ENCODE results near the gene FRMD4A. TPM values are rescaled to one million over a fixed set of nuclear protein-coding genes. Genes with fewer than 3 reads are reported as not detected.
A peak's percentile ranks its signal among the peaks of the same experiment; 100 is the strongest.
"Not testable (repeated sequence)": the region's sequence is repeated elsewhere in the genome, so short reads cannot be mapped to it uniquely, and the experiment has no call there.

Gene FRMD4A
- total RNA-seq, 1 donor from 2014 or later = 236 TPM

- H3K36me3 Mint-ChIP-seq (ENCODE audit: unreplicated experiment) = peaks cover 25% of the 10 kb centered on the region
Observed at GRCh38 chr10:14056610-14057332, 274.0 kb downstream of the FRMD4A start.

GRCh38 chr10:14052931-14053330, 277.8 kb downstream of the FRMD4A start:
- Mint-ChIP-seq H3K9me3 (ENCODE audit: unreplicated experiment) (peaks cover 3% of the 10 kb centered on the region), H3K4me3 (ENCODE audit: unreplicated experiment) (no peak overlapping the region)
- no peak for TF ChIP-seq CTCF (IDR thresholded peaks at IDR 0.05)

More at GRCh38 chr10:14056610-14057332, 274.0 kb downstream of the FRMD4A start:
- Mint-ChIP-seq H3K9me3 (ENCODE audit: unreplicated experiment) (peaks cover 3% of the 10 kb centered on the region), H3K27ac (ENCODE audit: unreplicated experiment) (peak overlapping the region; percentile 81), H3K4me3 (ENCODE audit: unreplicated experiment) (no peak overlapping the region), H3K4me1 (ENCODE audit: unreplicated experiment) (peaks cover 20% of the 10 kb centered on the region), H3K27me3 (ENCODE audit: unreplicated experiment) (no peaks in the 10 kb centered on the region)
- DNase-seq (ENCODE audit: extremely low spot score, unreplicated experiment) = no peak
- TF ChIP-seq CTCF (IDR thresholded peaks at IDR 0.05) = no peak

GRCh38 chr10:14050598-14050997, 280.1 kb downstream of the FRMD4A start:
- no peak for TF ChIP-seq CTCF (IDR thresholded peaks at IDR 0.05)
- Mint-ChIP-seq H3K4me3 (ENCODE audit: unreplicated experiment) (no peak overlapping the region), H3K9me3 (ENCODE audit: unreplicated experiment) (peaks cover 3% of the 10 kb centered on the region), H3K27me3 (ENCODE audit: unreplicated experiment) (no peaks in the 10 kb centered on the region), H3K27ac (ENCODE audit: unreplicated experiment) (no peak overlapping the region), H3K36me3 (ENCODE audit: unreplicated experiment) (peaks cover 32% of the 10 kb centered on the region), H3K4me1 (ENCODE audit: unreplicated experiment) (peaks cover 22% of the 10 kb centered on the region)
- no peak for DNase-seq (ENCODE audit: extremely low spot score, unreplicated experiment)

More at GRCh38 chr10:14052931-14053330, 277.8 kb downstream of the FRMD4A start:
- H3K27me3 Mint-ChIP-seq (ENCODE audit: unreplicated experiment) = no peaks in the 10 kb centered on the region
- peaks cover 29% of the 10 kb centered on the region for H3K4me1 Mint-ChIP-seq (ENCODE audit: unreplicated experiment)
- H3K27ac Mint-ChIP-seq (ENCODE audit: unreplicated experiment) = no peak overlapping the region
- no peak for DNase-seq (ENCODE audit: extremely low spot score, unreplicated experiment)
- peaks cover 27% of the 10 kb centered on the region for H3K36me3 Mint-ChIP-seq (ENCODE audit: unreplicated experiment)

GRCh38 chr10:14048930-14049613, 281.7 kb downstream of the FRMD4A start:
- peaks cover 22% of the 10 kb centered on the region for H3K36me3 Mint-ChIP-seq (ENCODE audit: unreplicated experiment)
- peaks cover 26% of the 10 kb centered on the region for H3K4me1 Mint-ChIP-seq (ENCODE audit: unreplicated experiment)
- peaks cover 3% of the 10 kb centered on the region for H3K9me3 Mint-ChIP-seq (ENCODE audit: unreplicated experiment)
- DNase-seq (ENCODE audit: extremely low spot score, unreplicated experiment) = no peak
- no peak for TF ChIP-seq CTCF (IDR thresholded peaks at IDR 0.05)
- H3K27ac Mint-ChIP-seq (ENCODE audit: unreplicated experiment) = peak overlapping the region; percentile 65
- H3K4me3 Mint-ChIP-seq (ENCODE audit: unreplicated experiment) = no peak overlapping the region
- H3K27me3 Mint-ChIP-seq (ENCODE audit: unreplicated experiment) = no peaks in the 10 kb centered on the region

- Mint-ChIP-seq H3K27me3 (ENCODE audit: unreplicated experiment) (no peaks in the 10 kb centered on the region), H3K4me3 (ENCODE audit: unreplicated experiment) (no peak overlapping the region), H3K27ac (ENCODE audit: unreplicated experiment) (no peak overlapping the region), H3K9me3 (ENCODE audit: unreplicated experiment) (peaks cover 7% of the 10 kb centered on the region), H3K36me3 (ENCODE audit: unreplicated experiment) (peaks cover 26% of the 10 kb centered on the region), H3K4me1 (ENCODE audit: unreplicated experiment) (peaks cover 29% of the 10 kb centered on the region)
- DNase-seq (ENCODE audit: extremely low spot score, unreplicated experiment) = no peak
- TF ChIP-seq CTCF (IDR thresholded peaks at IDR 0.05) = no peak
Observed at GRCh38 chr10:14047431-14047830, 283.3 kb downstream of the FRMD4A start.

GRCh38 chr10:14042051-14042450, 288.7 kb downstream of the FRMD4A start:
- H3K4me1 Mint-ChIP-seq (ENCODE audit: unreplicated experiment) = peaks cover 33% of the 10 kb centered on the region
- H3K27ac Mint-ChIP-seq (ENCODE audit: unreplicated experiment); H3K9me3 Mint-ChIP-seq (ENCODE audit: unreplicated experiment); DNase-seq (ENCODE audit: extremely low spot score, unreplicated experiment); H3K27me3 Mint-ChIP-seq (ENCODE audit: unreplicated experiment); H3K4me3 Mint-ChIP-seq (ENCODE audit: unreplicated experiment): not testable (repeated sequence)
- H3K36me3 Mint-ChIP-seq (ENCODE audit: unreplicated experiment) = peaks cover 18% of the 10 kb centered on the region

Data from osteocyte (in vitro differentiated cells).